GM19438 (cell line): ENCODE measurements around the gene UNC13C.
"Not testable (repeated sequence)": the region's sequence is repeated elsewhere in the genome, so short reads cannot be mapped to it uniquely, and the experiment has no call there.

Experiments used
- ATAC-seq: cut with Tn5 transposase; IDR thresholded peaks from one replicate; pipeline ENCODE4 v1.9.1; 2021; ENCODE audit warnings: low read depth; ENCODE audit not compliant: unreplicated experiment

UNC13C gene

GRCh38 chr15:54410481-54410880, 432.2 kb downstream of the UNC13C start:
- no peak for ATAC-seq

DNA sequence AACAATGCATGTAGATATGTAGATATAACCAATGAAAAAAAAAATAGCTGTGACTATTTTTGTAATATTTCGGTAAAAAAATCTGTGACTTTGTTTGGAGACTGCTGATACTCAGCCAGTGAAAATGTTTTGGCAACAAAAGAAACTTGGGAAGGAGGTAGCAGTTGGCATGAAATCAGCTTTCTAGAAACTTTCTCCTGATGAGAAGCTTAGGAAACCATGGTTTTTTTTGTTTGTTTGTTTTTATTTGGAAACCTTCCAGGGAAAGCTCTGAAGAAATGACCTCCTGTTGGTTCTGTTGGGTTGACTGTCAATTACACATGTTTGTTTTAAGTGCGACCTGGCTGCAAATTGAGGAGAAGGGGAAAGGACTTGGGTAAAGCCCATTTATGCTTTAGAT, 445.9 kb downstream of the UNC13C start:
- ATAC-seq = no peak

DNA sequence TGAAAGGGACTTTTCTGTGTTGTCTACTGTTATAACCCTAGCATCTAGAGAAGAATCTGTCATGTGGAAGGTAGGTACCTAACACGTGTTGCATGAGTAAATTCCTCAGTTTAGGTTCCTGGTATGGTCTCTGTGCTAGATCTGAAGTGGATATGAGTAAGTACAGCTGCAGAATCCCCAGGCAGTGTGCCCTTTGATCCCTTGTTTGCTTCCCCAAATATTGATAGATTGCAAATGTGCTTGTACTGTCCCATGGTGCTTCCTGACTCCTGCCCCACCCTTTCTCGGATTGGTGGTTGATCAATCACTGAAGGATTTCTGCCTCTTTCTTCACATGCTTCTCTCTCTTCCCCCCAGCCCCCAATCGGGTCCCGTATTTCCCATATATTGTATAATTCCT, 450.4 kb downstream of the UNC13C start:
- ATAC-seq = no peak

- not testable (repeated sequence) for ATAC-seq
Measured at GRCh38 chr15:54450288-54450687, 472.0 kb downstream of the UNC13C start.

DNA sequence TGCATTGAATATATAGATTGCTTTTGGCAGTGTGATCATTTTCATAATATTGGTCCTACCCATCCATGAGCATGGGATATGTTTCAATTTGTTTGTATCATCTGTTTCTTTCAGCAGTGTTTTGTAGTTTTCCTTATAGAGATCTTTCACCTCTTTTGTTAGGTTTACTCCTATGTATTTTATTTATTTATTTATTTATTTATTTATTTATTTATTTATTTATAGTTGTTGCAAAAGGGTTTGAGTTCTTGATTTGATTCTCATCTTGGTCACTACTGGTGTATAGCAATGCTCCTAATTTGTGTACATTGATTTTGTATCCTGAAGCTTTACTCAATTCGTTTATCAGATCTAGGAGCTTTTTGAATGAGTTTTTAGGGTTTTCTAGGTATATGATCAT, 478.2 kb downstream of the UNC13C start:
- ATAC-seq = no peak

- ATAC-seq = no peak
Measured at GRCh38 chr15:54462511-54462913, 484.3 kb downstream of the UNC13C start.

GRCh38 chr15:54481819-54482218, 503.6 kb downstream of the UNC13C start:
- no peak for ATAC-seq

- ATAC-seq = no peak
Measured at GRCh38 chr15:54482251-54482650, 504.0 kb downstream of the UNC13C start.

DNA sequence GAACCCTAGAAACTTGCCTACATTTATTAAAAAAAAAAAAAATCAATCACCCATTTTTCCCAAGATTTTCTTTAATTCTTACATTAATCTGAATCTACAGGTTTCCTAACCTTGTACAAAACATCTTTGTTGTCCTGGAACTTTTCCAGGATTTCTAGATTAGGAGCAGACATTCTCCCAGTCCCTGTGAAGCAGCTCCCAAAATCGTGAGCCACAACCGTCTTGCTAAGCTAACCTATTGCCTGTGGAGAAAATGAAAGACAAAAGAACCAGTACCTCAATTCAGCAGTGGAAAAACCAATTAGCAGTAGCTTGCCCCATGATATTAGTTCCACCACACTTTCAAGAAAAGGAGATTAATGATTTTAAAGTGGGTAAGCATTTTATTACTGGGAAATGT, 522.1 kb downstream of the UNC13C start:
- no peak for ATAC-seq

DNA sequence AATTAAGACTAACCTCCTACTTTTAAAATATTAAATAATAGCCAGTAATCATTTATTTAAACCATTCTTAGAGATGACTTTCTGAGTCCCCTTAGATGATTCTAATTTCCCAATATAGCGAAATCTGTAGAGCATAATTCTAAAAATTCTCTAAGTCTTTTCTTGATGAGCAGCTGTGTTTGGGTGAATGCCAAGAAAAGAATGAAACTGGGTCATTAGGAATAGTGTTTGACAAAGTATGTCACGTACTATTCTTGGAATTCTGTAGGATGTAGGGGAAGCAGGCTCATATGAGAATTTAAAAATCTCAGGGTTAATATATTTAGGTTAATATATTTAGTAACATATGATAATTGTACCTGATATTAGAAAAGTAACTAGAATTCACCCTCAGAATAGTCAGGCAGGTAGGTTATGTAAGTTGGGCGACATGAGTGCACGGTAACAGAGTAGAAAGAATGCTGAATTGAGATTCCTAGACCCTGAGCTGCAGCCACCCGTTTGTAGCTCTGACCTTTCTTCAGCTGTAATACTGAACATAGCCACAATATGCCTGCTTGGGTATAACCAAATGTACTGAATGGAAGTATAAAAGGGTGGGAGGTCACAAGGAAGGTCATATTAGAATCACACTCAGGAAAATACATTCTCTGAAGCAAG, 524.3 kb downstream of the UNC13C start:
- no peak for ATAC-seq

- no peak for ATAC-seq
Measured at GRCh38 chr15:54504695-54505094, 526.5 kb downstream of the UNC13C start.

DNA sequence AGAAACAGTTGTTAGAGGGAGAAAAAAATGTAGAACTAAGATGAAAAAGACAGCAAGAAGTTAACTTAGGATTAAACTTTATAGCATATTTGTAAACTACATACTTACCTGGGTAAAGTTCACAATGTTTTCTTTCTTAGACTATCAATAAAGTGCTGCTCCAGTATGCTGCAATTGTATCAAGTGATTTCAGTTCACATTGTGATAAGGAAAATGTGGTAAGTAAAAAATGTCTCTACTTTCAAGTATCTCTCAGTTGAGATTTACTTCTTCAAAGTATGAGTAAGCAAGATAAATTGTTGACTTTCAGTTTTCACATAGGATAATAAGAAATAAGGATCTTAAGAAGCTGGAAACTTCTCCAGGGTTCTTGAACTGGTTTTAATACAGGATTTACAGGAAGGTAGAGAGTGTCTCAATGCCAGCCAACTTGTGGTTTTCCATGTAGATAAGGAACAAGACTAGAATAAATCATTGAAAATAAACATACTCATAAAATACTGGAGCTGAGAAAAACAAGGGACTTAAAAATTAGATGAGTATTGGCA, 528.8 kb downstream of the UNC13C start:
- ATAC-seq = no peak

DNA sequence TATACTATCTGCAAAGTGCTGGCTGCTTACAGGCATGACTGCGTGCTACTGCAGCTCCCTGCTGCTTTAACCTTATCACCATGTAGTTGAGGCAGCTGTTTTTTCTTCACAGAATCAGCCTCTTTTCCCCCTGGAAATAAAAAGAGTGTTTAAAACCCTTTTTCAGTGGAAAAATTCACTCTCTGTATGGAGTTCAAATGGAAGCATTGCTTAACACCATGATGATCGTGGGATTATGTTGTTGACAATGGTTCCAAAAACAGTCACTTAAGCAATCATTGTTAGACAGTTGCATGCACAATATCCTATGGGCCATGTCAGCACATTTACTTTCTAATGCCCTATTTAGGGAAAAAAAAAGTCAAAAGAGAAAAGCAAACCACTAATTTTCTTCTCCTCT, 536.4 kb downstream of the UNC13C start:
- ATAC-seq = no peak

- ATAC-seq = no peak
Measured at GRCh38 chr15:54515664-54516582, 537.7 kb downstream of the UNC13C start.

DNA sequence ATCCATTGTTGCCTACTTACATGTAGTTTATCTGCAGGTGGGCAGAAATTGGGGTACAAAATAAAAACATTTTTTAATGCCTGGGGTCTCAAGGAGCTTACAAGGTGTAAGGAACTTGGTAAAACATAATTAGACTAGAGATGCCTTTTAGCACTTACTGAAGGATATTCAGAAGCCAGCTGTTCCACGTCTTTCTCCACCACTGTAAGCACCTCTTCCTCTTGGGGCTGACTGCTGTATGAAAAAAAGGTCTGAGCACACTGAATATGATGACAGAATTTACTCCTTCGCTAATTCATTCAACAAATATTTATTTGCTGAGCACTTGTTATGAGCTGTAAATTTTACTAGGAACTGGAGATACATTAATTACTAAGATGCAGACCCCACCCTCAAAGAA, 539.1 kb downstream of the UNC13C start:
- ATAC-seq = no peak

GRCh38 chr15:54518156-54518882, 540.1 kb downstream of the UNC13C start:
- ATAC-seq = no peak

GRCh38 chr15:54519577-54519976, 541.3 kb downstream of the UNC13C start:
- peak; percentile 73 for ATAC-seq

DNA sequence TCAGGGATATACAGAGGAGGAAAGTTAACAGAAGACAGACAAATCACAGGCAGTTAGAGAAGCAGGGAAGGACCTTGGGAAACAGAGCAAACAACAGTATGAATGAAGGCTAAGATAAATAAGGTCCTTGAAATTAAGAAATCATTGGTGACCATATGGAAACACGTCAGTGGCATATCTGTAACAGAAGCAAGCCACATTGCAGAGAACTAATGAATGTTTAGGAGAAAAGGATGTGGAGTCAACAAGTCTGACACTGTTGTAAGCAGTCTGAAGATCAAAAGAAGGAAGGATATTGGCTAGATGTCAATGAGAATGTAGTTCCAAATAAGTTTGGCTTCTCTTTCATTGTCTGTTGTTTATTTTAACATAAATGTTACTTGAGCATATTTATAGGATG, 542.4 kb downstream of the UNC13C start:
- ATAC-seq = no peak

DNA sequence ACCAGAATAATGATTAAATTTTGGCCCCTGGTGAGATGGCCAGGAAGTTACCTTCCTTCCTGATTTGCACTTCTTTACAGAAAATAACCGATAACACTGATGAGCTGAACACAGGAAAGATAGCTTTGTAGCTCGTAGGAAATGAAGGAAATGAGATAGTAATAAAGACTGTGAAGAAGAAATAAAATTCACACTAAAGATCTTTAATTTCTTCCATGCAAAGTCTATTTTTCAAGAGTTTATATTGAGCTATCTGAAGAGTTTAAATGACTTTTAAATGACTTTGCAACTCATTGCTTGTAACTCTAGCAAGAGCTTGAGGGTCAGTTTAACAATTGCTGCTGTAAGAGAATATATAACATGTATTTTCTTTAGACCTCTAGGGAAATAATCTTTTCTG, 543.0 kb downstream of the UNC13C start:
- no peak for ATAC-seq

DNA sequence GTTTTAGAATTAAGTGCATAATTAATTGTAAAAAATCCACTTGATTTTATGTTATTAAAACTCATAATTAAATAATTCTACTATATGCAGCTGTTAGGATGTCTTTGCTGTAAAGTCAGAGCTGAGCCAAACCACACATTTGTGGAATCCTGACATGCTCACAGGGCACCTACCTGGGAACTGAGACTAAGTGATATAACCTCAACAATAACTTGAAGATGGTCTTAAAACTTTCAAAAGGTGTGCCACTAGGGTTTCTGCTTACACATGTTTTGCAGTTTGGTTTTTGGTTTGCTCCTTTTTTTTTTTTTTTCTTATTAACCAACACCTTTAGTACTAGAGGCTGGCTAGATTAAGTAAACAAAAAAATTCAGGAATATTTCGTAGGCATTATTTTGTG, 549.8 kb downstream of the UNC13C start:
- ATAC-seq = no peak

- no peak for ATAC-seq
Measured at GRCh38 chr15:54540721-54541120, 562.5 kb downstream of the UNC13C start.
